ENCODE results near the gene EIF4G3.
"Not testable (repeated sequence)": the region's sequence is repeated elsewhere in the genome, so short reads cannot be mapped to it uniquely, and the experiment has no call there.

EIF4G3 gene

GRCh38 chr1:21153388-21153787 is 23.3 kb downstream of the EIF4G3 start:
- DNase-seq (ENCODE audit: low spot score) = no peak

- no peak for DNase-seq (ENCODE audit: low spot score)
These were observed 24.1 kb downstream of the EIF4G3 start for GRCh38 chr1:21152423-21153100.

GRCh38 chr1:21149855-21150432 is 26.8 kb downstream of the EIF4G3 start:
- no peak for DNase-seq (ENCODE audit: low spot score)

GRCh38 chr1:21149430-21149854 is 27.3 kb downstream of the EIF4G3 start:
- no peak for DNase-seq (ENCODE audit: low spot score)

GRCh38 chr1:21143752-21144151 is 32.9 kb downstream of the EIF4G3 start:
- DNase-seq (ENCODE audit: low spot score) = no peak

- DNase-seq (ENCODE audit: low spot score) = no peak
These were observed 33.6 kb downstream of the EIF4G3 start for GRCh38 chr1:21143138-21143537.

- DNase-seq (ENCODE audit: low spot score) = no peak
These were observed 35.7 kb downstream of the EIF4G3 start for GRCh38 chr1:21141030-21141429.

- DNase-seq (ENCODE audit: low spot score) = no peak
These were observed 37.1 kb downstream of the EIF4G3 start for GRCh38 chr1:21139601-21140000.

- not testable (repeated sequence) for DNase-seq (ENCODE audit: low spot score)
These were observed 40.4 kb downstream of the EIF4G3 start for GRCh38 chr1:21136344-21136743.

GRCh38 chr1:21131200-21131599 is 45.5 kb downstream of the EIF4G3 start:
- no peak for DNase-seq (ENCODE audit: low spot score)

GRCh38 chr1:21129407-21129806 is 47.3 kb downstream of the EIF4G3 start:
- no peak for DNase-seq (ENCODE audit: low spot score)

GRCh38 chr1:21126324-21126723 is 50.4 kb downstream of the EIF4G3 start:
- no peak for DNase-seq (ENCODE audit: low spot score)

- DNase-seq (ENCODE audit: low spot score) = no peak
These were observed 51.9 kb downstream of the EIF4G3 start for GRCh38 chr1:21124846-21125245.

- DNase-seq (ENCODE audit: low spot score) = no peak
These were observed 53.3 kb downstream of the EIF4G3 start for GRCh38 chr1:21123287-21123948.

GRCh38 chr1:21121764-21122471 is 54.8 kb downstream of the EIF4G3 start:
- DNase-seq (ENCODE audit: low spot score) = no peak

GRCh38 chr1:21118167-21118566 is 58.5 kb downstream of the EIF4G3 start:
- no peak for DNase-seq (ENCODE audit: low spot score)

GRCh38 chr1:21117597-21118001 is 59.1 kb downstream of the EIF4G3 start:
- no peak for DNase-seq (ENCODE audit: low spot score)

- no peak for DNase-seq (ENCODE audit: low spot score)
These were observed 59.5 kb downstream of the EIF4G3 start for GRCh38 chr1:21117159-21117558.

- DNase-seq (ENCODE audit: low spot score) = no peak
These were observed 61.5 kb downstream of the EIF4G3 start for GRCh38 chr1:21115098-21115760.

GRCh38 chr1:21114431-21114830 is 62.3 kb downstream of the EIF4G3 start:
- no peak for DNase-seq (ENCODE audit: low spot score)

- no peak for DNase-seq (ENCODE audit: low spot score)
These were observed 66.5 kb downstream of the EIF4G3 start for GRCh38 chr1:21110163-21110562.

- DNase-seq (ENCODE audit: low spot score) = no peak
These were observed 70.0 kb downstream of the EIF4G3 start for GRCh38 chr1:21106709-21107108.
